ENCODE data around the gene BRWD1.

BRWD1 gene

DNA sequence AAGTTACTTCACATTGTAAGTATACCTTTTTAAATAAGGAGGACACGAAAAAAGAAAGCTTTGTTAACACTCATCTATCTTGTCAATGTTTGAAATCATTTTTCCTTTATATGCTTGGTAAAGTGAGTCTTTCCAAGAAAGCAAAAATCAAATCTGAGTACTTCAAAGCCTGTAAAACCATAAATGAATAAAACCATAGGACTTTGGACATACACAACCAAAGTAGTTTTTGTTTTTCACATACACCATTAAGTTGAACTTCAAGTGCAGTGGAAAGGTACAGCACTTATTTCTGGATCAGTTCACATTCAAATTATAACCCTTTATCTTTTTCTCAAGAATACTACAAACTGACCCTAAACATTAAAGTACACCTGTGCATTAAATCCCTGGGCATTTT is 120.1 kb downstream of the BRWD1 start:
- no peak for DNase-seq

DNA sequence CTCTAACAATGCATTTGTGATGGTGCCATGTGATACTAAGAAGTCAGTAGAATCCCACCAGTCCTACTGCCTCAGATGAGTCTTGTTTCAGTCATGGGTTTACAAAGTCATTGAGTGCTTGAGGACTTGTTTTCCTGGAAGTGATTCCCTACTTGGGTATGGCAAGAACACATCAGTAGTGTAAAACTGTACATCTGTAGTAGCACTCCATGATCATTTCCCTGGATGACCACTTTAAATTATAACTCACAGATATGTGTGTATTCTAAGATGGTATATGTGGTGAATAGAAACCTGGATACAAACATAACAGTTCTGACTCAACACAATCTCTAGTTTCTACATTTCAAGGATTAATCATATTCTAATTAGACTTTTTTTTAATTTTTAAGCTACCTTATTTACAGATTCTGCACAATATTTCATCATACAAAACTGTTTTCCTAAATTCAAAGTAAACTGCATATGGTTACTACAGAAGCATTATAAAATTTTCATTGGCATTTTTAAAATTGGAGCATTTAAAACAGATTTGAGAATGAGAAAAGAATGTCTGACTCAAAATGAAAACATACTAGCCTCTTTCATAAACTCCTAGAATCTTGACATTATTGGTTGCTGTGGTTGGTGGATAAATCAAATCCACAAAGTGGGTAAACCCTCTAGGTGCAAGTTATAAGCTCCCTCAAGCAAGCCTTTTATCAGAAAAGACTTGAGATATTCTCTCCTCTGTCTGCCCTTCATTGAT is 123.4 kb downstream of the BRWD1 start:
- DNase-seq, result no peak

DNA sequence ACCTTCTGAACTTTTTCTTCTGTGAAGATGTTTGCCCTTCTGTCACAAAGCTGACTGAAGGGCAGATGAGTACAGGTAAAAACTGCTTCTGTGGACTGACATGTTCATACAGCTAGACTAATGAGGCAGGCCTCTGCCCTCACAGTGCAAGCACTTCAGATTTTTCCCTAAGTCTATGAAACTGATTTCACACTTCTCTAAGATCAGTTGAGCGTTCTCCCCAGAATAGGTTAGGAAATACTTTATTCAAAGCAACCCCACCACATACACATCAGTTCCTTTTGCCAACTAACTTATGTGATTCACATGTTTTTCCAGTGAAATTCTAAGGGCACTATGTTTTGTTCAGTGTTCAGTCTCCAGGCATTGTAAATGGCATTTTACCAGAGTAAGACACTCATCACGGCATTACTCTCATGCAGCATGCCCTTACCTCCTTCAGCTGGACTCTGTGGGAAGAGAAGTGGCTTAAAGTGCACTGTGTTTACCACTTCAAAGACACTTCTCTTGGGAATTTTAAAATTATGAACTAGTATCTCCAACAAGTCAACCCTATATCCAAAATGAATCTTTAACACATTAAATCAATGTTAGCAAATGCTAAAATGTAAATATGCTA is 124.8 kb downstream of the BRWD1 start:
- DNase-seq, result no peak

DNA sequence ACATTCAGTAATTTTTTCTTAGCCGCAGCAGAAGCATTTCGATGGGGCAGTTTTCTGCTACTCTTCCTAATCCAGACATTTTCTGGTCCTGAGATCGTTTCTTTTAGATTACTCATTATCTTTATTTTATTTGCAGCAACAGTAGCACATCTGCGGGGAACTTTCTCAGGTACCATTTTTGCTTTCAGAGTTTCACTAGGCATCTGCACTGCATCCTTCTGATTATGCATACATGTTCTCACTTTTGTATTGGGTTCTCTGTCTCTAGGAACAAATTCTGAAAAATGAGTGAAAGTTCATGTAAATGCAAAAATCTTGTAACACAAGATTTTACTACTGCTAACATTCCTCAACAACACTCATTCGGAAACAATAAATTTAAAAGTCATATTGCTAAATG is 126.3 kb downstream of the BRWD1 start:
- DNase-seq, result no peak

DNA sequence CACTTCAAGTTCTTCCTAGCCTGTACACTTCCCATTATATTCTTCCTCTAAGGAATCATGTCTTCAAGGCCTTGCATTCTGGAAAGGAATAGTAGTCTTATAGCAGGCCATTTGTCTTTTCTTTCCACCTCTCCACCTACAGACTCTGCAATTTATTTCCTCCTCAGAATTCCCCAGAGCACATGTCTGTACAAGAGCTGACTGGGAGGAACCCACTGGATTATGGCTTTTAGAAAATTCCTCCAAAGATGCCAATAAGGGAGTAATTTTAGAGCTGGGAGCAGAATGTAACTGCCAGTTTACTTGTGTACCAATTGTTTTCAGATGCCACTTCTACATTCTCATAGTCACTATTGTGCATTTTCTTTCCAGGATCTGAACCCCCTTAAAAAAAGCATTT is 126.8 kb downstream of the BRWD1 start:
- no peak for DNase-seq

DNA sequence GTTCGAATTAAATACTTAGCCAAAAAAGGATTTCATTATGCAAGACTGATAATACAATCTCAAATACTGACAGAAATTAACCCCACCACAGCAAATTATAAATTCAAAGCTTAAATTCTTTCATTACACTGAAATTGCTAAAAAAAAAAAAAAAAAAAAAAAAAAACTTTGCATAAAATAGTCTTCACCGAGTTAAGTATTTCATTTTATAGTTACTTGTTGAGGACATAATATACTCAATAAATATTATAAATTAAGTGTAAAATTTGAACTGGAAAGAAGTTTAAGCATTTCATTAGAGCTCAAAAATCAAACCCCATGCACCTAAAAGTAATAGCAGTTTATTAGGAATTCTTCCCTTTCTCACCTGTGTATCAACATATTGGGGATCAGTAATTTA is 128.3 kb downstream of the BRWD1 start:
- DNase-seq, result no peak

DNA sequence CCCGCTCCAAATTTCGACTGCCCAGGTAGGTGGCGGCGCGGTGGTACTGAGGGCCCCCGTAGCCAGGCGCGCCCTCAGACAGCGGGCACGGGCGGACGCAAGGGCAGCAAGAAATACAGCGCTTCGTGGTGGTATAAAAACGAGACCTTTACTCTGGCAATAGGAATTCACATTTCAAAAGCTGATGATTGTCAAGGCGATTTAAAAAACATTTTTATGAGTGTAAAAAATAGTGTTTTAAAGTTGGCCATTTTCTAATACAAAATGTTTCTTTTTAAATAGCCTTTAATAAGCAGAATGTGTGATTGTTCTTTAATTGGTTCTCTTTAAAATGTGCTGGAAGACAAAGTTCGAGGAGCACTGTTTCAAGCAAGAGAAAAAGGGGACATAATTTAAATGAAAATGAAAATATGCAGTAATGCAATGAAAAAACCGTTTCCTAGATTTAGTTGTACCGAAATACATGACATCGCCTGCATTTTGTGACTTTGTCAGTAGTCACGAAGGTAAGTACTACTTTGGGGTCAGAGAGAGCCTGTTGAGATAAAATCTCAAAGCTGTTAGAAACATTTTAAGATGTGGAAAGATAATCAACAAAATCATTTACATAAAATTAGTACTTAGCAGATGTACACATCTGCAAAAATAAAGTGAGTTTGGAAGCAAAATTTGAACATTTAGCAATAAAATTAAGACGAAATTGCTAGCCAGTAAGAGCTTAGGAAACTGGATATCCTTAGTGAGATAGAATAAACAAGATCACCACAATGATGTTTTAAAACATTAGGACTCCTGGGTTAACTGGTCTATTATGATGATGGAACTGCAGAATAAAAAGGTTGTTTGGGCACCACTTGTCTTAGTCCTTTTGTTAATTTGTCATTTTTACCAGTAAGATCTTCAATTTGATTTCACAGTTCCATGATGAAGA is 129.1 kb downstream of the BRWD1 start:
- DNase-seq, result peak; percentile 29 to 31

DNA sequence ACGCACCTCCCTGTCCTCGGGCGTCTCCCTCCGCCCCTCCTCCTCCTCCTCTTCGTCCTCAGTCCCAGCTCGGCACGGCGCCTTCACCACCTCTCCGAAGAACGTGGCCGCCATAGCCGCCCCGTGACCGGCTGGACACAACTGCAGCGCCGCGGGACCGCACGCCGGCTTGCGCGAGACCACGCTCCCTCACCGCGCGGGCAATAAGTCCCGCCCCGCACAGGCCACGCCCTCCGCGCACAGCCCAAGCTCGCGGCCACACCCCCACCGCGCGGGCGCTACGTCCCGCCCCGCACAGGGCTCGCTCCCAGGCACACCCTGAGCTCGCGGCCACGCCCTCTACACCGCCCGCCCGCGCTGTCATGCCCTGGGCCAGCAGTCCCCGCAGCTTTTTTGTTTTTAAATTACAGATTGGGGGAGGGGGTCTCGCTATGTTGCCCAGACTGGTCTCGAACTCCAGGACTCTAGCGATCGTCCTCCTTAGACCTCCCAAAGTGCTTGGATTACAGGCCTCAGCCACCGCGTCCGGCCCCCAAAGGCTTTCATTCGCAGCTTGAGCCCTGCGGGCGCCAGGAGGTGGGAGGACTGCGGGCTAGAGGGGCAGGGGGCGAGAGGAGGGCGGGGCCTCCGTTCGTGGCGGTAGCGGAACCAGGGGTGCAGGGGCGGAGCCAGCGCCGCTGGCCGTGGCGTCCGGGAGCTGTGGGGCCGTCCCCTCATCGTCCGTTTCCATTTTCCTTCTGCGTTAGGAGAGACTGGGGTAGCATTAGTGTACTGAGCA is 130.0 kb downstream of the BRWD1 start, which contains the start of gene PSMG1:
Gene PSMG1 (minus strand): TSS at position 180 of the 778 bp plus-strand sequence. CDS start 66 bp downstream, at position 114.
- DNase-seq, result peak; percentile 87 to 93

DNA sequence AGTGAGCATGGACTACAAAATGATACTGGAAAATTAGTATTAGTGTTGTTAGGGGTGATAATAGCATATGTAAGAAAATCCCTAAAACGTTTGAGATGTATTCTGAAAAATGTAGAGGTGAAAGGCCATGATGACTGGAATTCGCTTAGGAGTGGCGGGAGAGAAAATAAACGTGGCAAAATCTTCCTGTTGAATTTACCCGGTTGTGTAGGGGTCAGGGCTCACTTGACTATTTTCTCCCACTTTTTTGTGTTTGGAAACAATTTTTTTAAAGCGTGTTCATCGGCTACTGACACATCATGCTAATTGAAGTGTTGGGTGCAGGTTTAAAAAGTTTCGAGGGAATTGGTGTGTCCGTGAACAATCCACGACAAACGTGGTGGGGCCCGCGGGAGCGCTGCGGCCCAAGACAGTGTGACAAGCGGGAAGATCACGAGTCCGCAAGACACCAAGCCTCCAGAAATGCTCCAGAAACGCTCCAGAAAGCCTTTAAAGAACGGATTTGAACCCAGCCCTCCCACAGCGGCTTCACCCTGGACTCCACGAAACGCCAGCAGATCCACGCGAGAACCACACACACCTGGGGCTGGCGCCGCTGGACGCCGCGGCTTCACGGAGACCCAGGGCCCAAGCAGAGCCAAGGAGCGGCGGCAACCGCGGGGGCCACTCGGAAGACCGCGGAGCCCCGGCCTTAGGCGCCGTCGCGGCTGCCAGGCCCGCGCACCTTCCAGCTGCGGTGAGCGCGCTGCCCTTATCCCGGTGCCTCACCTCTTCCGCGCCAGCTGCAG is 130.8 kb downstream of the BRWD1 start:
- DNase-seq, result peak; percentile 13 to 24

DNA sequence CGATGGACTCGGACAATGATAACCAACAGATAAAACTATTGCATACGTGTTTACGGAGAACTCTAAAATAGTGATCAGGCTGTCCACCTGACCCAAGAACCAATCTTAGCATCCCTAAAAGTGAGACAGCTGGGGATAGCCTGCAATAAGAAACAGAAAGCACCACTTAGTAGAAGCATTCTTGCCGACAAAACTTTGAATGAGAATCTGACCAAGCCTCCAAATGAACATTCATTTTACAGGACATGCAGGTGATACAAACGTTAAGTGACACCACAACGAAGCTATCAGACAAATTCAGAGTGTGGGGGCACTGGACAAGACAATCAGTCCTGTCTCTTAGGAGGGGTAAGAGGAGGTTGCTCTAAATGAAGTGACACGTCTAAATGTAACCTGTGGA is 131.4 kb downstream of the BRWD1 start:
- no peak for DNase-seq

DNA sequence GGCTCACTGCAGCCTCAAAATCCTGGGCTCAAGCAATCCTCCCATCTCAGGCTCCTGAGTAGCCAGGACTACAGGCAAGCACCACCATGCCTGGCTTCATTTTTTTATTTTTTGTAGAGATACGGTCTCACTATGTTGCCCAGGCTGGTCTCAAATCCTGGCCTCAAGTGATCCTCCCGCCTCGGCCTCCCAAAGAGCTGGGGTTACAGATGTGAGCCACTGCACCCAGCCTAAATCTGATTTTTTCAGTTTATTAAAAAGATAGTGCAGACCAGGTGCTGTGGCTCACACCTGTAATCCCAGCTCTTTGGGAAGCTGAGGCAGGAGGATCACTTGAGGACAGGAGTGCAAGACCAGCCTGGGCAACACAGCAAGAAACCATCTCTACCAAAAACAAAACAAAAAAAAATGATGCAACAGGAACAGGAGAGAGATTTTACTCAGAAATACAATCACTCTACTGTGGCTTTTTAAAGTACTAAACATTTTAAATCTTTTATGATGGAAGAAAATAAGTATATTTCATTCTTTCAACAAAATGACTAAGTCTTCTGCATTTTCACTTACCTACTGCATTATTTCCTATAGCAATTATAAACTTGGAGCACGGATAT is 132.1 kb downstream of the BRWD1 start:
- no peak for DNase-seq

DNA sequence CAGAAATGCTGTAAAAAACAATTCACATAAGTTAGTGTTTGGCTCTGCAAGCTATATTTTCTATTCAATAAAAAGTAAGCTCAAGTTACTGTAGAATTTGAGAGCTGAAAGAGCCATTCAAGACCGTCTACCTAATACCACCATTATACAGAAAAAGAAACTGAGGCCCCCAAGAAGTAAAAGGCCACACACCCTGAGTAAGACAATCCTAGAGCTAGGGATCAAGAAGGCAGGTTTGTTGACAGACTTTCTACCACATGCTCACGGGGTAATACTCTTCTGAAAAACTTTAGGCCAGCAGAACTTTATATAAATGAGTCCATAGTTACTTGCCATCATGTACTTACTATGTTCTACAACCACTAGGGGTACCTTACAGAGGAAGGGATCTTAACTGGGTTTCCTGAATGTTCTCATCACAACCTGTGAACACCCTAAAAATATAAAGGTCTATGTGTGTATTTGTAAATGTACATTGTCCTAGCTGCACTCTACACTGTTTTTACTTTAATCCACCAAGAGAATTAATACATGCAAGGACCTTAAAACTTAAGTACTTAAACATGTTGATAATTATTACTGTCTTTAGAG is 132.9 kb downstream of the BRWD1 start:
- DNase-seq, result peak; percentile 37 to 48

DNA sequence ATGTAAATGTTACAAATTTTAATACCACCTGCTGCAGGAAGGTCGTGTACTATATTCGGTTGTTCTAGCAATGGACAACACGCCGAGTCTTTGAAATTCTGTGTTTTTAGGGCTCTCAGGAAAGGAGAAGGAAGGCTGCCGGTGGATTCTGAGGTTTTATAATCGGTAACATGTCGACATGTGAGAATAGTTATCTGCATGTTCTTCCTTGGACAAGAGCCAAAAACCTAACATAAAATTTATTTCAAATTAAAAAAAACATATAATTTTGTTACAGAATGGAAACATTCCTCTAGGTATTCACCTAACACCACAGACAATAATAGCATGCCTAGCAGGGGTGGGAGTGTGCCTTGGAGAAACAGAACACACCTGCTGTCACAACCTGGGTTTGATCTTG is 135.0 kb downstream of the BRWD1 start:
- DNase-seq, result no peak

DNA sequence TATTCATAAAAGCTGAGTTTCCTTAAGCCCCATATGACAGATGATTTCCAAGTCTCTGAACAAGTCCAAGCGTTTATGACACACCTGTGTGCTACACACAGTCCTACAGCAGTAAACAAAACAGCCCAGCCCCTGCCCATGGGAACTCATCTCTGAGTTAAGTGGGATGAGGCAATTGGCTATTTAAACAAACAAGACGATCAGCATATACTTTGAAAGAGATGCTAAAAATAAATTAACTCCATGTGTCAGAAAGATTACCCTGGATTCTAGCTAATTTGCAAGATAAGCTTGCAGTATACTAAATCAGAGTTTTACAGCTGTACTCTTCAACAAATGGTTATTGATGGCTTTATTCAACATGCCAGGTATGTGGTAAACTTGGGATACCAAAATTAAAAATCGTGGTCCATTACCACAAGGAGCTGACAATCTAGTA is 137.1 kb downstream of the BRWD1 start:
- DNase-seq, result no peak

DNA sequence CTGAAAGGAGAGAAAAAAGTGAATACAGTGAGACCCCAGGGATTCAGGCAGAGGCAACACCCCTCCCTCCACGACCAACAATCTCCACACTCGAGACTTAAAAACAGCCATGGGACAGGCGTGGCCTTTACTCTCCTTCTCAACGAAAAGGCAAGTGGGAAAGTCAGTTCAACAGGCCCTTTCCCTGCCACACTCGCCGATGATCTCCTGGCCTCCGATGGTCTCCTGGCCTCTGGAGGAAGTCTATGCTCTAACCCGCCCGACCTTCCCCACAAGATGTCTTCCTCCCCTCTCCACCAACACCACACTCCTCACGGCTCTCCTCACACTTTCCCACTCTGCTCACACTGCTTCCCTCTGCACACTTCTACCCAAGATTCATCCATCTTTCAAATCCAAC is 137.8 kb downstream of the BRWD1 start:
- DNase-seq, result no peak

DNA sequence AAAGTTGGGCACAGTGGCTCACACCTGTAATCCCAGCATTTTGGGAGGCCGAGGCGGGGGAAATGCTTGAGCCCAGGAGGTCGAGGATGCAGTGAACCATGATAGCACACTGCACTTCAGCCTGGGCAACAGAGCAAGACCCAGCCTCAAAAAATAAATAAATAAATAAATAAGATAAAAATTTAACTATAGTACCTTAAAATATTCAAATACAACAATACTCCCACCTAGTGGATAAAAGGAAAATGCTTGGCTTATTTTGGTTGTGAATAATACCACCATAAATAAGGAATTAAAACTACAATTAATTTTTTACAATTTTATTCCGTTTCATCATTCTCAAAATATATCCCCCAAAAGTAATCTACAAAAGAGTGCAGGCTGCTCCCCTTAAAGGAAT is 138.3 kb downstream of the BRWD1 start:
- DNase-seq, result peak; percentile 10 to 12

DNA sequence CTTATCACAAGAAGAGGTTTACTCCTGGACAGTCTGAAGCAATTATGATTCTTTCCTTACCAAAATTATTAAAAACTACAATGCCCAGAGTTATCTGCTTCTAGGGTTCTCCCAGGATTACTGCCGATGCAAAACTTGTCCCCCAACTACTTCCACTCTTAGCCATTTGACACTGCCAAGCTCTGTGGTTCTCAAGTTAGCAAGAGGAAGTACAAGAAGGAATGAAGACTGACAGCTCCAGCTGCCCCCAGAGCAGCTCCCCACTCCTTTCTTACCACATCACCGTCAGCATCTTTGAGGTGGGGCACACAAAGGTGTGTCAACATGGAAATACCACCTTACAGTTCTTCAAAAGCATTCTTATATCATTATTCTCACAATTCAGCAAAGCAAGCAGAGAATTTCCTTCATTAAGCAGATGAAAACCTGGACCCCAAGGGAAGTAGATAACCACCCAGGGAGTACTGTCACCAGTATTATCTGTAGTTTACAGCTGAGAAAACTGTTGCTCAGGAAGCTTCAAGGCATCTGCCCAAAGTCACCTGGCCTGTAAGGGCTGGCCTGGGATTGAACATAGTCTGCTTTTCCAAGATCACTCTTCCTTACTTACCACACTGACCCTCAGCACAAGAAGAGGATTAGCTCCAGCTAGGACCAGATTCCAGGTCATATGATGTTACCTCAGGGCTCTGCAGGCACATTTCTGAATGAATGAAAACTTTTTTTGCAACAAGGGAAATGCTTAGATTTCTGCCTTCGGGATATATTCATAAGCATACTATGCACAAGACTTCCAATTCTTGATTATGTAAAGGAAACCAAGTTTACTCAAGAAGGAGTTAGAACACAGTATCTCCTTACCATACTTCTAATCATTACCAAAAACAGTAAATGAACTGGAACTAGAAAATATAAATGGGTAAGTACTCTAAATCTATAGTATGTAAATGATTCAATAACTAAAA is 139.4 kb downstream of the BRWD1 start:
- DNase-seq, result peak; percentile 70 to 71

DNA sequence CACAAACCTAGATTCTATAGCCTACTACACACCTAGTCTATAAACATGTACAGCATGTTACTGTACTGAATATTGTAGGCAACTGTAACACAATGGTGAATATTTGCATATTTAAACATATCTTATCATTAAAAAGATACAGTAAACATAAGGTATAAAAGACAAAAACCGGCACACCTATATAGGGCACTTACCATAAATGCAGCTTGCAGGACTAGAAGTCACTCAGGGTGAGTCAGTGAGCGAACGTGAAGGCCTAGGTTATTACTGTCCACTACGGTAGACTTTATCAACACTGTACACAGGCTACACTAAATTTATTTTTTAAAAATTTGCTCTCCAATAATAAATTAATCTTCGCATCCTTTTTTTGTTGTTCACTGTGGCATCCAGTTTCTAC is 143.5 kb downstream of the BRWD1 start:
- no peak for DNase-seq

DNA sequence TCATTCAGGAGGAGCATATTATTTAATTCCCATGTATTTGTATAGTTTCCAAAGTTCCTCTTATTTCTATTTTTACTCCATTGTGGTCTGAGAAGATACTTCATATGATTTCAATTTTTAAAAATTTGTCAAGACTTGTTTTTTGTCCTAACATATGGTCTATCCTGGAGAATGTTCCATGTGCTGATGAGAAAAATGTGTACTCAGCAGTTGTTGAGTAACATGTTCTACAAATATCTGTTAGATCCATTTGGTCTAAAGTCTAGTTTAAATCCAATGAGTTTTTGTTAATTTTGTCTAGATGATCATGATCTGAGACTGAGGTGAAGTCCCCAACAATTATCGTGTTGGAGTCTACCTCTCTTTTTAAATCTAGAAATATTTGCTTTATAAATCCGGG is 144.6 kb downstream of the BRWD1 start:
- no peak for DNase-seq

DNA sequence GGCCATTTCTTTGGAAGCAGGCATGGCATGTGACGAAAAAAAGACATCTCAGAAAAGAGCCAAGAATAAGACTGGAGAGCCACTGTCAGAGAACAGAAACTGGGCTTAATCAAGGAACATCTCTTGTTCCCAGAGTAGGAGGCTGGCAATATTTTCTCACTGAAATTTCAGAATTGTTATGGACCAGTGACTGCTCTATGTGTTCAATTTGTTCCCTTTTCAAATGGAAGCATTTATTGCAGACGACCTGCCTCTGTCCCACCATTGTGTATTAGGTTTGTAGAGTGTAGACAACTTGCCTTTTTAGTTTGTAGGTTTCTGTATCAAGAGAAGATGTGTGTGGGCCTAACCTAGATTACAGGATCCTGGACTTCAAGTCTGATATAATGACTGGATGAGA is 148.9 kb downstream of the BRWD1 start:
- no peak for DNase-seq

Data from Kasumi-1 (cell line).